ENCODE results near the gene UBASH3B. TPM values are rescaled to one million over a fixed set of nuclear protein-coding genes. Genes with fewer than 3 reads are reported as not detected.

The UBASH3B gene
- total RNA-seq, 1 donor from 2014 or later, result 6.6 TPM

DNA sequence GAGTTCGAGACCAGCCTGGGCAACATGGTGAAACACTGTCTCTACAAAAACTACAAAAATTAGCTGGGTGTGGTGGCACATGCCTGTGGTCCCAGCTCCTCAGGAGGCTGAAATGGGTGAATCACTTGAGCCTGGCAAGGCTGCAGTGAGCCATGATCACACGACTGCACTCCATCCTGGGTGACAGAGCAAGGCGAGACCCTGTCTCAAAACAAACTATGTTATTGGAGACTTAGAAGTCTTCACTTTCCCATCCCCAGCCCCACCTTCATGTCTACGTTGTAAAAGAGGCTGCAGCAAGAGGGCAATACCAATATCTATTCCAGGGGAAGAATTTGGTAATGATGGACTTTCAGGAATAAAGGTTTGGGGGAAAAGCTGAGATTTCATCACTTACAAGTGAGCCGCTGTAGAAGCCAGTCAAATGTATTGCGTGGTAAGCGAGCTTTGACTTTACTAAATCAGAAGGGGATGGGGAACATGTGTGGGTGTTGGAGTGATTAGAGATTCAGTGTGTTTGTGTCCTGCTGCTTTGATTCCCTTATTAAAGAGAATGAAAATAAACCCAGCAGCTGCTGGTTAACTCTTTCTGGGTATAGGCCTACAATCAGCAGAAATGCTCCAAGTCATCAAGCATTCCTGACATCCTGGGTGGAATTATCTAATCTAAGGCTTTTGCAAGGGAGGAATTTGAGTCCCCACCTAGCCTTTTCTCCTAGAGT lies 53.7 kb downstream of the UBASH3B start:
- Mint-ChIP-seq H3K4me1 (no peaks in the 10 kb centered on the region), H3K27ac (no peak overlapping the region), H3K27me3 (ENCODE audit: low read depth) (no peaks in the 10 kb centered on the region), H3K36me3 (no peaks in the 10 kb centered on the region), H3K4me3 (no peak overlapping the region), H3K9me3 (peaks cover under 1% of the 10 kb centered on the region)
- DNase-seq (ENCODE audit: low spot score in 2 of 2, unreplicated experiment in 2 of 2), result no peak
- TF ChIP-seq, protein P1, sequence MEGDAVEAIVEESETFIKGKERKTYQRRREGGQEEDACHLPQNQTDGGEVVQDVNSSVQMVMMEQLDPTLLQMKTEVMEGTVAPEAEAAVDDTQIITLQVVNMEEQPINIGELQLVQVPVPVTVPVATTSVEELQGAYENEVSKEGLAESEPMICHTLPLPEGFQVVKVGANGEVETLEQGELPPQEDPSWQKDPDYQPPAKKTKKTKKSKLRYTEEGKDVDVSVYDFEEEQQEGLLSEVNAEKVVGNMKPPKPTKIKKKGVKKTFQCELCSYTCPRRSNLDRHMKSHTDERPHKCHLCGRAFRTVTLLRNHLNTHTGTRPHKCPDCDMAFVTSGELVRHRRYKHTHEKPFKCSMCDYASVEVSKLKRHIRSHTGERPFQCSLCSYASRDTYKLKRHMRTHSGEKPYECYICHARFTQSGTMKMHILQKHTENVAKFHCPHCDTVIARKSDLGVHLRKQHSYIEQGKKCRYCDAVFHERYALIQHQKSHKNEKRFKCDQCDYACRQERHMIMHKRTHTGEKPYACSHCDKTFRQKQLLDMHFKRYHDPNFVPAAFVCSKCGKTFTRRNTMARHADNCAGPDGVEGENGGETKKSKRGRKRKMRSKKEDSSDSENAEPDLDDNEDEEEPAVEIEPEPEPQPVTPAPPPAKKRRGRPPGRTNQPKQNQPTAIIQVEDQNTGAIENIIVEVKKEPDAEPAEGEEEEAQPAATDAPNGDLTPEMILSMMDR (IDR thresholded peaks at IDR 0.05; ENCODE audit: unreplicated experiment), result no peak

DNA sequence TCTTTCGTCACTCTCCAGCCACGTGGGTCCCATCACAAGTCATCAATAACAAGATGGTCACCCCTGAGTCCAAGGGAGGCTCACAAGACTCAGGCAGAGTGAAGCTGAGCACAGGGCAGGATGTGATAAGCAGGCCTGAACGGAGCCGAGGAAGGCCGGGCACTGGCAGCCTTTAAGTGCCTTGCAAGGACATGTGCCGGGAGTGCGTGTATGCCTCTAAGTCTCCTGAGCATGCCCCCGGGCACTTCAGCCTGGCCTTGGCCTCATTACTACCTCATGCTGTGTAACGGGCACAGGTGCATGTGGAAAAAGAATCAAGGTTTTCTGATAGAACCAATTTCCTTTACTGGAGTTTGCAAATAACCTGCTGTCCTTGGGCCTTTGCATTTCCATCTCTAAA lies 55.8 kb downstream of the UBASH3B start:
- Mint-ChIP-seq H3K4me3 (no peak overlapping the region), H3K4me1 (no peaks in the 10 kb centered on the region), H3K36me3 (no peaks in the 10 kb centered on the region), H3K27ac (no peak overlapping the region), H3K9me3 (no peaks in the 10 kb centered on the region), H3K27me3 (ENCODE audit: low read depth) (peaks cover 3% of the 10 kb centered on the region)
- no peak for DNase-seq (ENCODE audit: low spot score in 2 of 2, unreplicated experiment in 2 of 2)
- TF ChIP-seq, protein P1 (IDR thresholded peaks at IDR 0.05; ENCODE audit: unreplicated experiment), result no peak

DNA sequence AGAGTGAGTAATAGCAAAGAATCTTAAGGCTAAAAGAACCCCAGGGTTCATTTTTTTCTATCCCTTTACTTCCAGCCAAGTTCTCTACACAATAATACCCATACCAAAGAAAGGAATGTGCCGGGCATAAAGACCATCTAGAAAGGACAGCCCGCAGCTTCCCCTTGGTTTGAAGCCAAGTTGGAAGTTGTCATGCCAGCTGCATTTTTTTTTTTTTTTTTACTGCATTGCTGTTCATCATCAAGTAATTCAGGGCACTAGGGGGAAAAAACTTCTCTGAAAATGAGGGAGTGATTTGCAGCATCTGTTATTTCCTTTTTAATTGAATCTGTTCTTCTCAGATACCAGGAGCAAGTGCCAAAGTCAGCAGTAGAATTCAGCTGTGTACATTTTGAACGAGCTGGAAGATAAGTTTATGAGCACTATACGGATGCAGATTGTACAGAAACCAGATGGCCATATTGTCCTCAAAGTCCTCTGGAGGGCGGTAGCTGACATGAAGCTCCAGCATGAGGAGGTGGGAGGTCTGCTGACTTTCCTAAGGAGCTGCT lies 56.4 kb downstream of the UBASH3B start:
- no peaks in the 10 kb centered on the region for H3K4me1 Mint-ChIP-seq
- TF ChIP-seq, protein P1 (IDR thresholded peaks at IDR 0.05; ENCODE audit: unreplicated experiment), result no peak
- no peak overlapping the region for H3K4me3 Mint-ChIP-seq
- no peaks in the 10 kb centered on the region for H3K9me3 Mint-ChIP-seq
- H3K36me3 Mint-ChIP-seq, result no peaks in the 10 kb centered on the region
- H3K27me3 Mint-ChIP-seq (ENCODE audit: low read depth), result peaks cover 3% of the 10 kb centered on the region
- no peak overlapping the region for H3K27ac Mint-ChIP-seq
- no peak for DNase-seq (ENCODE audit: low spot score in 2 of 2, unreplicated experiment in 2 of 2)

DNA sequence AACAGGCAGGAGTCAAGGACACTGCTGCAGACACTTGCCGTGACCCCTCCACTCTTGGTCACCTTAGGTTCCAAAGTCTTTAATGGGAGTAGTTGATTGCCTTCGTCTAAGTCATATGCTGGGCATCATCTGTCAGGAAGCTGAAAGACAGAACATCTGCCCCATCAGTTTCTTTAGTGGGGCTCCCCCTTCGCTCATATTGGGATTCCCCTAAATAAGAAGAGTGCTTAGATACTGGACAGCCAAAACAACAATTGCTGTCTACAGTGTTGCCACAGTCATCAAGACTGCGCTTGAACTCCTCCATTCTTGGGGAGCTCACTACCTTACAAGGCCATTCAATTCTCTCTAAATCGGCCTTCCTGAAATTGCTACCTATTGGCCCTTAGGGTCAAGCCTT lies 58.5 kb downstream of the UBASH3B start:
- Mint-ChIP-seq H3K9me3 (no peaks in the 10 kb centered on the region), H3K27ac (no peak overlapping the region), H3K4me1 (no peaks in the 10 kb centered on the region), H3K36me3 (no peaks in the 10 kb centered on the region), H3K27me3 (ENCODE audit: low read depth) (peaks cover 3% of the 10 kb centered on the region), H3K4me3 (no peak overlapping the region)
- TF ChIP-seq, protein P1 (IDR thresholded peaks at IDR 0.05; ENCODE audit: unreplicated experiment), result no peak
- no peak for DNase-seq (ENCODE audit: low spot score in 2 of 2, unreplicated experiment in 2 of 2)

DNA sequence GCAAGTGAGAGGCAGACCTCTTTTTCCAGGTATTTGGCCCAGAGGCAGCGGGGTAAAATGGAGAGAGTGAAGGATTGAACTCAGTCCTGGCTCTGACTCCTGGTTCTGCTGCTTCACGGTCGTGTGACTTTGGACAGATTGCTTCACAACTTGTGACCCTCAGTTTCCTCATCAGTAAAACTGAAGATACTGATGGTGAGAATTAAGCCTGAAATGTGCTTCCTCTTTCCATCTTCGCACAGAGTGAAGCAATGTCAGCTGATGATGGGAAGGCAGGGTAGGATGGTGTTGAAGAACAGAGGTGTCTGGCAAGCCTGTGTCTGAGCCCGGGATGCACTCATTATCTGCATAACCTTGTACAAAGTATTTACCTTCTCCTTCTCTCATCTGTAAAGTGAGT lies 59.0 kb downstream of the UBASH3B start:
- DNase-seq (ENCODE audit: low spot score in 2 of 2, unreplicated experiment in 2 of 2), result no peak
- no peaks in the 10 kb centered on the region for H3K9me3 Mint-ChIP-seq
- H3K27me3 Mint-ChIP-seq (ENCODE audit: low read depth), result peaks cover 3% of the 10 kb centered on the region
- H3K4me1 Mint-ChIP-seq, result no peaks in the 10 kb centered on the region
- no peak overlapping the region for H3K27ac Mint-ChIP-seq
- TF ChIP-seq, protein P1 (IDR thresholded peaks at IDR 0.05; ENCODE audit: unreplicated experiment), result no peak
- H3K4me3 Mint-ChIP-seq, result no peak overlapping the region
- no peaks in the 10 kb centered on the region for H3K36me3 Mint-ChIP-seq
